HG03565 (cell line): ENCODE measurements around the gene KBTBD12.

Experiments used
- ATAC-seq: cut with Tn5 transposase; IDR thresholded peaks from one replicate; pipeline ENCODE4 v1.9.1; 2021; ENCODE audit warnings: mild to moderate bottlenecking, moderate library complexity; ENCODE audit not compliant: unreplicated experiment

Gene KBTBD12

DNA sequence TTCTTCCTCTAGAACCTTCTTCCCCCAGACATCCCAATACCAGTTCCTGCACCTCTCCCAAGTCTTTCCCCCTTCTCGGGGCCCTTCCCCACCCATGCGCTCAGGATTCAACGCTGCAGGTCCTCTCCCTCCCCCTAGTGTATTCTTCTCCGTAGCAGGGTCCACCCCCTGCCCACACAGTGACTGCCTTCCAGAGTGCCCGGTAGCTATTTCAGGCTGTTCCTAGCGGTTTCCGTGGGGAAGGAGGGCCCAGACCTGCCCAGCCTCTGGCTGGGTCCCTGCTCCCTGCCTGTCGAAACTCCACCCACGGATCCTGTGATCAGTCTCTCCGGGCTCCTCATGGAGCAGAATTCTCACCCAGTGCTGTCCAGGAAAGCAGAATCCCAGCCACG lies 92.0 kb downstream of the KBTBD12 start:
- ATAC-seq, result no peak

DNA sequence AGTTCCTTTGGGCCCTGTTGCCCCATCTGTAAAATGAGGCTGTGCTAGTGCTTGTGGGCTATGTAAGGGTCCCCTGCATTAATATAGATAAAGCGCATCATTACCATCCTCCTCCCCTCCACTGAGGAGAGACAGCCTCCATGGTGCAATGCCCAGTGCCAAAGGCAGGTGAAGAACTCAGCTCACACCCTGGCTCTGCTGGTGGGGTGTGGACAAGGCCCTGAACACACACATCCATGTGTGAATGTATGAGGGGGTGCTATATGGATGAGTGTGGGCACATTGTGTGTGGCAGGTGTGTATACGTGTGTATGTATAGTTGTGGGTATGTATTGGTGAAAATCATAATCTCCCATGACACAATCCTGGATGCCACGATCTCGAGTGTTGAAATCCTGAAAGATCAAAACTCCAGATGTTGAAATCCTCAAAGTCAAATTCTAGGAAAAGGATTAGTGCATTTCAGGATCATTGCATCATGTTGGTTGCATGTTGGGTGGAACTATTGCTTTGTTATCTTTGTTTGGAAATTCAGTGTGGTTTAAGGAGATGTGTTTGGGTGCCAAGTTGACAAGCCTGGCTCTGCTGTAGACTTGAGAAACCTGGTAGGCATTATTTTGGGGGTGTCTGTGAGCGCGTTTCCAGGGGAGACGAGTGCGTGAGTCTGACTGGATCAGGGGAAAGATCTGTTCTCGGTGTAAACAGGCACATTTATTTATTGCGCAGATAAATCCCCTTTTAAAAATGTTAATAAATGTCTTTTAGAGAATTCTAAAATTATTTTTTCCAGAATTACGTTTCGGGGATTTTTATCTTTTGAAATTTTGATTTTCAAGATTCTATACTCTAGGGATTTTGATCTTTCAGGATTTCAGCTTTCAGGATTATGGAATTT lies 95.2 kb downstream of the KBTBD12 start:
- ATAC-seq, result no peak

DNA sequence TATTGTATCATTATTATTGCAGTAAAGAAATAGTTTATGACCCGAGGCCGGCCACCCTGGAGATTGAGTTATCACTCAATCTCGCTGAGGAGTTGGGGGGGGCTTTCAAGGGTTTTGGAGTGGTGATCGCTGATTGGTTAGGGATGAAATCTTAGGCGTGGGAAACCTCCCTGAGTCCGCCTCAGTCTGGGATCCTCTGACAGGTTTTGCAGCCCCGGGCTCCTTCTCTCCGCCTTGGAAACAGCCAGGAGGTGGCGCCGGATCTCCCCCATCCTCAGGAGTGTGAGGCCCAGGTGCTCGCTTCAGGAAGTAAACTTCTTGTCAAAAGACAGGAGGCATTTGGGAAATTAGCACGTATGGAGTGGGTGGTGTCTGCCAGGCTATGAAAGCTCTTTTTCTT lies 96.1 kb downstream of the KBTBD12 start:
- ATAC-seq, result no peak

DNA sequence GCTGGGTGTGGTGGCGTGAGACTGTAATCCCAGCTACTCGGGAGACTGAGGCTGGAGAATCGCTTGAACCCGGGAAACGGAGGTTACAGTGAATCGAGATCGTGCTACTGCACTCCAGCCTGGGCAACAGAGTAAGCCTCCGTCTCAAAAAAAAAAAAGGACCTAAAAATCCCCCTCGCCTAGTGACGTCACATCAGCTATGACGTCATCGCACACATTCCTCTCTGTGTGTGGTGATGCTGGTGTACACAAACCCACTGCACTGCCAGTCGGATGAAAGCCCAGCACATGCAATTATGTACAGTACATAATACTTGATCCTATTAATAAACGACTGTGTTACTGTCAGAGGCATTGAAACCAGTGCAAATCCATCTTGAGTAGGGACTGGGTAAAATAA lies 97.0 kb downstream of the KBTBD12 start:
- no peak for ATAC-seq

DNA sequence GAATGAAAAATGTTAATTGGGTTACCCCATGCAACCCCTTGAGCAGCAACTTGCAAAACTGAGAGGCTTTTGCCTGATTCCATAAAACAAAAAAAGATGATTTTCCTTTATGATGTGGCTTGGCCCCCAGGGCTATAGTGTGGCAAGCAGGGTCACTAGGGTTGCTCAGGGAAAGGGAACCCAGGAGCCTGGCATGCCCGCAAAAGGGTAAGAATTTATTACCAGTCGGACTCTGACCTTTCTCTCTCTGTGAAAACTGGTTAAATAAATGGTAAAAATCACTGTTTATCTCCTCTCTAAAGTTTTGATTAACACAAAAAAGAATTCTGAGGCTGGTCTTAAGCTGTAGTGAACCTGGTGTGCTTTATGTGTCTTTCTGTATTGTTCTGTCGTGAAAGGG lies 99.5 kb downstream of the KBTBD12 start:
- no peak for ATAC-seq

DNA sequence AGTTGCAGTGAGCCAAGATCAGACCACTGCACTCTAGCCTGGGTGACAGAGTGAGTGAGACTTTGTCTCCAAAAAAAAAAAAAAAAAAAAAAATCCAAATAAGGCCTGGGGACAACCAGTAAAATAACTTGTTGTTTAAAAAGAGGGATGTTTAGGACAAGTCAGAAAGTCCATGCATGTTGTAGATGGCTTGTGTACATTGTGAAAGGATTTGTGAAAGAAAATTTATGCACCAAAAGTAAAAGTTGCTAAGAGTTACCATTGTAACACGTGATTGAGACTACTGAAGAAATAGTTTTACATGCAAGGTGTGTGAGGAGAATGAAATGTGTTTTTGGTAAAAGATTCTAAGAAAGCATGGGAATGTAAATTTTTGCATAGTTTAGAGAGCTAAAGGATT lies 101.5 kb downstream of the KBTBD12 start:
- ATAC-seq, result no peak

DNA sequence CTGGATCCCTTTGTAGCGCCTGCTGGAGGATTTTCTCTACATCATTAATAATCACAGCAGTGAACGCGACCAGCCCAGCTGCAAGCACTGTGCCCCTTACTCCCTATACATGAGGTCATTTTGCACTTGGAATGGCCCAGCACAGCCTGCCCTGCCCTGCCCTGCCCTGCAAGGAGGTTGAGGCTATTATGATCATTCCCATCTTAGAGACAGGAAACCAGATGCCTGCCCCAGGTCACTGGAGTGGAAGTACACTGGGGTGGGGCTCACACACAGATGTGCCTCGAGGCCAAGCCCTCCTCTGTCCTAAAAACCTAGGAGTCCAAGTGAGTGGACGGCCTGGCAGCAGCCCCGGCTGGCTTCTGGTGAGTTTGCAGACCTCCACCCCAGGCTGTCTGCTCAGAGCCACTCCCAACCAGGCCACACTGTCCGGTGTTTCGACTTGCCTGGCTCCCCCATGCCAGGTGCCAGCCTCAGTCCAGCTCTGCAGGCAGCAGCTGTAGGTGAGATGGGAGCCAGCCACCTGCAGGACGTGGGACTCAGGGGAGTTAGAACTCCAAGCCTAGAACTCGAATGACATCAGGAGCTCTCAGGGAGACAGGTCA lies 106.8 kb downstream of the KBTBD12 start:
- no peak for ATAC-seq

DNA sequence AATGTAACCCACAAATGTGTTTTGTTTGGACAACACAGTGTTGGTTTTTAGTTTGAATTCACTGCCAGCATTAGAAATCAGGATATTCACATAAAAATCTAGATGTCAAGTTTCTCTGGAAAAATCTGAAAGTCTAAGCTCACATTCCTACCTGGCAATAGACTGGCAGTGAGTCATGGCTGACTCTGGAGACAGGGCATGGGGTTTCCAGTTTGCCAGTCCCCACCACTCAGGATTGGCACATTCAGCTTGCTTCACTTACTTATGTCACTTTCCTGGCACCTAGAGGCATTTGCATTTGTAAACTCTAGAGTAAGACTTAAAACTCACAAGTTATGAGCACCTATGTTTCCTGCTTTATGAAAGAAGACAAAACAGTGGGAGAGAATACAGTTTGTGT lies 118.1 kb downstream of the KBTBD12 start:
- ATAC-seq, result no peak

- no peak for ATAC-seq
Observed at GRCh38 chr3:128036119-128036518, 121.1 kb downstream of the KBTBD12 start.
